Brain microvascular endothelial cell (primary cell): ENCODE measurements around the gene MEX3D.

Source experiments
- DNase-seq: peaks from one replicate; pipeline ENCODE4 v3.0.0-alpha.2; 2020
- H3K27ac ChIP-seq: fragments of 250-450 bp; sonication (Bioruptor Pico); 2 replicates; pipeline ENCODE4 v1.5.1; 2020; ENCODE audit warnings: mild to moderate bottlenecking, moderate library complexity
- H3K27me3 ChIP-seq: fragments of 250-450 bp; sonication (Bioruptor Pico); replicated peaks from 2 replicates; pipeline ENCODE4 v1.5.1; 2020; ENCODE audit warnings: mild to moderate bottlenecking
- H3K36me3 ChIP-seq: fragments of 250-450 bp; sonication (Bioruptor Pico); replicated peaks from 2 replicates; pipeline ENCODE4 v1.5.1; 2020; ENCODE audit warnings: mild to moderate bottlenecking
- H3K4me3 ChIP-seq: 2 replicates; pipeline ENCODE4 v1.5.1; 2011; ENCODE audit warnings: low read depth, mild to moderate bottlenecking, control low read depth, low read length, moderate library complexity
- in situ Hi-C: cut with HindIII; loops from 2 replicates; pipeline ENCODE4 v1.10.0; 2017; ENCODE audit warnings: low sequenced_read_pairs, low pct_ligation_motif_present
- TF ChIP-seq, protein P1 (sequence below): IDR thresholded peaks from 2 replicates; pipeline ENCODE4 v1.5.1; 2011; ENCODE audit warnings: low read depth, mild to moderate bottlenecking, moderate library complexity, low read length, control low read depth, inconsistent platforms; ENCODE audit errors: missing control alignments

The MEX3D gene

DNA sequence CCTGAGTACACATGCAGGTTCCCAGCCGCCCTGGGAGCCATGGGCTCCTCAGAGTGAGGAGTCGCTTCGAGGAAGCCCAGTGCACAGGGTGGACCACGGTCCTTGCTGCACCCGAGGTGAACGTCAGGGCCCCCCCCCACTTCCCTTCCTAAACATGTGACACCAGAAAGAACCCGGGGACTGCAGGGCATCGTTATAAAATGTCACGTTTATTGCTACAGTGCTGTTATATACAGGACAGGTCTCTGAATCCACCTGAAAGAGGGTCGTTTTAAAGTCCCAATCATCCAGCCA lies 40.9 kb upstream of the MEX3D start:
- in situ Hi-C loops, result no loop called here
- DNase-seq, result no peak
- no peaks in the 10 kb centered on the region for H3K27me3 ChIP-seq
- H3K36me3 ChIP-seq, result peaks cover 25% of the 10 kb centered on the region
- H3K4me3 ChIP-seq, result no peak overlapping the region
- H3K27ac ChIP-seq, result no peak overlapping the region
- TF ChIP-seq, protein P1, sequence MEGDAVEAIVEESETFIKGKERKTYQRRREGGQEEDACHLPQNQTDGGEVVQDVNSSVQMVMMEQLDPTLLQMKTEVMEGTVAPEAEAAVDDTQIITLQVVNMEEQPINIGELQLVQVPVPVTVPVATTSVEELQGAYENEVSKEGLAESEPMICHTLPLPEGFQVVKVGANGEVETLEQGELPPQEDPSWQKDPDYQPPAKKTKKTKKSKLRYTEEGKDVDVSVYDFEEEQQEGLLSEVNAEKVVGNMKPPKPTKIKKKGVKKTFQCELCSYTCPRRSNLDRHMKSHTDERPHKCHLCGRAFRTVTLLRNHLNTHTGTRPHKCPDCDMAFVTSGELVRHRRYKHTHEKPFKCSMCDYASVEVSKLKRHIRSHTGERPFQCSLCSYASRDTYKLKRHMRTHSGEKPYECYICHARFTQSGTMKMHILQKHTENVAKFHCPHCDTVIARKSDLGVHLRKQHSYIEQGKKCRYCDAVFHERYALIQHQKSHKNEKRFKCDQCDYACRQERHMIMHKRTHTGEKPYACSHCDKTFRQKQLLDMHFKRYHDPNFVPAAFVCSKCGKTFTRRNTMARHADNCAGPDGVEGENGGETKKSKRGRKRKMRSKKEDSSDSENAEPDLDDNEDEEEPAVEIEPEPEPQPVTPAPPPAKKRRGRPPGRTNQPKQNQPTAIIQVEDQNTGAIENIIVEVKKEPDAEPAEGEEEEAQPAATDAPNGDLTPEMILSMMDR, result no peak

DNA sequence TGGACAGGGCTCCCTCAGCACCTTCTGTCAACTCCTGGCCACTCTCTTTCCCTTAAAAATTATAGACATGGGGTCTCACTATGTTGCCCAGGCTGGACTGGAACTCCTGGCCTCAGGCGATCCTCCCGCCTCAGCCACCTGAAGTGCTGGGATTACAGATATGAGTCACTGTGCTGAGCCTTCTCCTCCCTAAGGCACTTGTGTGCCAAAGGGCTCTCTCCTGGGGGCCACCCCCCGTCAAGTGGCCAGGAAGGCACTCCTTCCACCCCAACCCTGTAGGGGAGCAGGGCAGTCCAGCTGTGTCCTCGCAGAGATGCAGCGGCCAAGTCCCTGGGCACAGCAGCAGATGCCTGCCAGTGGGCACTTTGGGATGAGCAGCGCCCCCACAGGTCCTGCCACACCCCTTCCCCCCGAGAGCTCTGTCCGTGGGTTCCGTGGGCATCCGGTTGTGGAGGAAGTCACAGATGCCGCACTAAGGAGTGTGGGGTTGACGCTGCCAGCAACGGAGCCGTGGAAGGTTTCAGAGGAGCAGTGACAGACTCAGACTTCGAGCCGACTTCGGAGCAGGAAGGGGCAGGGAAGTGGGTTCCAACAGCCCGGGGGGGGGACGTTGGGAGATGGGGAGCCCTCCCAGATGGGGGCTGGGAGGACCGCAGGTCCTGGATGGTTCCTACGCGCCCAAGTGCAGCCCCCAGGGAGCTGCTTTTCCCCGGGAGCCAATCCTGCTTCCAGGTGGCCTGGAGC lies 40.4 kb upstream of the MEX3D start:
- Histone ChIP-seq H3K27me3 (no peaks in the 10 kb centered on the region), H3K27ac (no peak overlapping the region), H3K4me3 (no peak overlapping the region), H3K36me3 (peaks cover 19% of the 10 kb centered on the region)
- in situ Hi-C loops, result no loop called here
- no peak for DNase-seq
- TF ChIP-seq, protein P1, result no peak

DNA sequence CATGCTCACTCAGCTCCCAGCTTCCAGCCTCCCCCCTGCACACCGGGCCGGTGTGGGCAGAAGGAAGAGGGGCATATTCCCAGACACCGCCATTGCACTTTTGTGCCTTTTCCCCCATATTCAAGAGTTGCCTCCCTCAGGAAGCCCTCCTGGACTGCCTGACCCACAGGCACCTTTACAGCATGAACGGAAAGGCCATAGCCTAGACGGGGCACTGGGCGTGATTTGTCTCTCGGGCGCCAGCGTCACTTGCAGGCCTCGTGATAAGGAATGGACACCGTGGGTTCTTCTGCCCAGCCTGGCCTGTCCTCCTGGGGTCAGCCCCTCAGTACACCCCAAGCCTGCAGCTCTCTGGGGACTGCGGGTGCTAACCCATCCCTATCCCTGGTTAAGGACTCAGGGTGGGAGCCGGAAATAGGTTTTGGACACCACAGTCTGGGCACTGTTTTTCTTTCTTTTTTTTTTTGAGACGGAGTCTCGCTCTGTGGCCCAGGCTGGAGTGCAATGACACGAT lies 38.1 kb upstream of the MEX3D start:
- Histone ChIP-seq H3K27ac (peak overlapping the region; percentile 85), H3K36me3 (peaks cover 9% of the 10 kb centered on the region), H3K4me3 (peak overlapping the region; percentile 91), H3K27me3 (no peaks in the 10 kb centered on the region)
- TF ChIP-seq, protein P1, result no peak
- no peak for DNase-seq
- in situ Hi-C loops, result no loop called here

DNA sequence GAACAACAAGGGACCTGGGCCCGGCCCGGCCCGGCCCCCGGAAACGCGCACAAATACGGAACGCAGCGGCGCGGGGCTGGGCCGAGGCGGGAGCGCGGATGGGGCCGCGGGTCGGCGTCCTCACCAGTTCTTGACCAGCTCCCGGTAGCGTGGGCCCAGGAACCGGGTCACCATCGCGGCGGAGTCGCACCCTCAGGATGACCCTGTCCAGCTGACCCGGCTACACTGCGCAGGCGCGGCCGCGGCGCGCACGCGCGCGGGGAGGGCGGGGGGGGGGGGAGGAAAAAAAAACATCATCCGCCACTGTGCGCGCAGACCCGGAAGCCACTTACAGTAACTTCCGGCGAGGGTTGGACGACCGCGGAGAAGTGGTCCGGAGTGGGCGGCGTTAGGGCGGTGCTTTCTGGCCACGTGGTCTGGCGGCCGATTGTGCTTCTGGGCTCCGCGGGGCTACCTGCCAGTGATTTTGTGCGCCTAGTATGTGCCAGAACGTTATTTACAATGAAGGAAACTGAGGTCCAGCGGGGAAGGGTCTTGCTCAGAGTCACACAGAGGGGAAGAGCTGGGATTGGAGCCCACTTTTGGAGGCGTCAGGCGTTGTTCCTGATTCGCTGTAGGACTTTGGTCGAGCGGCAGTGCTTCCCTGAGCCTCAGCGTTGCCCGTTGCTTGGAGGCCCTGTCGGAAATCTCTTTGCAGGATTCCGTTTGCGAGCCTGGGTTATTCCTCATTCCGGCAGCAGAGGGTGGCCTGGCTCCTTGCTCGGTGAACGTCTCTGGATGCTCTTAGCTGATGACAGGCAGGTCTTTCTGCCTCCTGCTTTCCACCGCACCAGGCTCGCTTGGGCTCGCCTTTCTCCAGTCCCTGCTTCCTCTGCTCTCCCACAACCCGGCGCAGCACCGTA lies 37.4 kb upstream of the MEX3D start, which contains the start of gene UQCR11:
Gene UQCR11, minus strand, starts transcription at position 227 of the 902 bp plus-strand sequence. Its CDS starts 53 bp downstream, at position 174.
- DNase-seq, result peak; percentile 93
- TF ChIP-seq, protein P1, result peak; percentile 75
- H3K36me3 ChIP-seq, result peaks cover 5% of the 10 kb centered on the region
- in situ Hi-C loops, result no loop called here
- H3K27me3 ChIP-seq, result no peaks in the 10 kb centered on the region
- peak within 1 kb of the TSS; percentile 85 for H3K27ac ChIP-seq
- H3K4me3 ChIP-seq, result peak within 1 kb of the TSS; percentile 91

DNA sequence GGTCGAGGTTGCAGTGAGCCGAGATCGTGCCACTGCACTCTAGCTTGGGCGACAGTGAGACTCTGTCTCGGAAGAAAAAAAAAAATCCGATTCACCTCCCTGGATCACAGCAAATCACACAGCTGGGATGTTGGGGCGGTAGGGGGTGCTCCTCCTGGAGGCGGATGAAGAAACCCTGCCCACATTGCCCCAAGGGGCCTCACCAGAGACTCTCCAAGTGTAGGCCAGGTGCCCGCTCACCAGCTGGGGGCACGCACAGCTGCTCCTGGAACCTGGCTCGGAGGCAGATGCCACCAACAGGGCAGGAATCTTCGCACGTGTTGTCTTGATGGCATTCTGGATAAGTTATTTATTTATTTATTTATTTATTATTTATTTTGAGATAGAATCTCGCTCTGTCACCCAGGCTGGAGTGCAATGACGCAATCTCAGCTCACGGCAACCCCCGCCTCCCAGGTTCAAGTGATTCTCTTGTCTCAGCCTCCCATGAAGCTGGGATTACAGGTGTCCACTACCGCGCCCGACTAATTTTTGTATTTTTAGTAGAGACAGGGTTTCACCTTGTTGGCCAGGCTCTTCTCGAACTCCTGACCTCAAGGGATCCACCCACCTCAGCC lies 34.1 kb upstream of the MEX3D start:
- H3K27me3 ChIP-seq, result no peaks in the 10 kb centered on the region

More for the DNA sequence above, 34.1 kb upstream of the MEX3D start:
- Histone ChIP-seq H3K36me3 (peaks cover 20% of the 10 kb centered on the region), H3K27ac (no peak overlapping the region), H3K4me3 (no peak overlapping the region)
- TF ChIP-seq, protein P1, result no peak
- in situ Hi-C loops, result no loop called here
- no peak for DNase-seq
